Subcutaneous adipose tissue (tissue), 4 donors: ENCODE measurements around the gene NSFL1C. TPM values are rescaled to one million over a fixed set of nuclear protein-coding genes. Genes with fewer than 3 reads are reported as not detected.

Experiments
- CTCF ChIP-seq: fragments of 450-650 bp; IDR thresholded peaks from one replicate; pipeline ENCODE4 v1.5.1; 2016; ENCODE audit warnings: low read depth, mild to moderate bottlenecking, control low read depth, antibody characterized with exemption, moderate library complexity
- total RNA-seq, 4 donors: library from RNA; depleted of rRNA; stranded (reverse); fragments of >200 nt; gene quantifications; one replicate each; pipeline ENCODE4 v1.1.0, GENCODE V29; 2016

NSFL1C gene
- total RNA-seq, 4 donors from 2014 or later, result 43.7 to 60.5 (median 57.8) TPM

GRCh38 chr20:1405801-1406200 is 60.8 kb downstream of the NSFL1C start:
- no peak for TF ChIP-seq CTCF

GRCh38 chr20:1403624-1404023 is 63.0 kb downstream of the NSFL1C start:
- no peak for TF ChIP-seq CTCF

GRCh38 chr20:1402149-1402548 is 64.5 kb downstream of the NSFL1C start:
- TF ChIP-seq CTCF, result no peak

GRCh38 chr20:1401451-1401907 is 65.2 kb downstream of the NSFL1C start:
- TF ChIP-seq CTCF, result no peak

GRCh38 chr20:1397710-1398109 is 68.9 kb downstream of the NSFL1C start:
- no peak for TF ChIP-seq CTCF

GRCh38 chr20:1396702-1397101 is 69.9 kb downstream of the NSFL1C start:
- TF ChIP-seq CTCF, result no peak

- no peak for TF ChIP-seq CTCF
These were observed 70.4 kb downstream of the NSFL1C start for GRCh38 chr20:1396264-1396663.

GRCh38 chr20:1394686-1395085 is 72.0 kb downstream of the NSFL1C start:
- no peak for TF ChIP-seq CTCF
